BLaER1 treated with 17β-estradiol and CSF1 and Interleukin-3, amounts not matched to agents 10 nM and 100 nM (cell line): Measurements from ENCODE around the gene NCR1.
"Not testable (repeated sequence)": the region's sequence is repeated elsewhere in the genome, so short reads cannot be mapped to it uniquely, and the experiment has no call there.

Experiments
- H3K27ac ChIP-seq, 11 experiments: shearing (Covaris generic); formaldehyde crosslinking; 2 replicates each; pipeline ENCODE4 v1.8.1; 2022
- H3K27me3 ChIP-seq, 11 experiments: shearing (Covaris generic); formaldehyde crosslinking; 2 replicates each; pipeline ENCODE4 v1.8.1; 2022
- H3K36me3 ChIP-seq, 11 experiments: shearing (Covaris generic); formaldehyde crosslinking; 2 replicates each; pipeline ENCODE4 v1.8.1; 2022
- H3K4me1 ChIP-seq, 10 experiments: shearing (Covaris generic); formaldehyde crosslinking; 2 replicates each; pipeline ENCODE4 v1.8.1; 2022
- H3K4me2 ChIP-seq, 11 experiments: shearing (Covaris generic); formaldehyde crosslinking; 2 replicates each; pipeline ENCODE4 v1.8.1; 2022
- H3K4me3 ChIP-seq, 10 experiments: shearing (Covaris generic); formaldehyde crosslinking; 2 replicates each; pipeline ENCODE4 v1.8.1; 2022
- H3K9ac ChIP-seq, 11 experiments: shearing (Covaris generic); formaldehyde crosslinking; 2 replicates each; pipeline ENCODE4 v1.8.1; 2022
- H3K9me3 ChIP-seq, 11 experiments: shearing (Covaris generic); formaldehyde crosslinking; replicated peaks in 1 of 11; 2 replicates each; pipeline ENCODE4 v1.8.1; 2022
- H4K20me1 ChIP-seq, 11 experiments: shearing (Covaris generic); formaldehyde crosslinking; 2 replicates each; pipeline ENCODE4 v1.8.1; 2022
- Cebpa-rat ChIP-seq, 11 experiments: shearing (Covaris generic); IDR thresholded peaks; 2 replicates each; pipeline ENCODE4 v1.8.1; 2022

Gene NCR1

DNA sequence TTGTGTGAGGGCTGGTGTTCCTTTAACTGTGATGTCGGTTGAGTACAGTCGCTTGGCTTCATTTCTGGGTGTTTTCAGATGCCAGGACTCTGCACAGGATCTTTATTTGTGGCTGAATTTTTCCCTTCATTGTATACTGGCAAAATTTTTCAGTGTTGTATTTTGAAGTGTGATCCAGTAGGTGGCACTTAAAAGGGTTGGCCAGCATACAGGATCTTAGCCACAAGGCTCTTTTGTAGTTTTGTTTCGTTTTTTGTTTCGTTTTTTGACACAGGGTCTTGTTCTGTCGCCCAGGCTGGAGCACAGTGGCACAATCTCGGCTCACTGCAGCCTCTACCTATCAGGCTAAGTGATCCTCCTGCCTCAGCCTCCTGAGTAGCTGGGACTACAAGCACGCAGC lies 23.2 kb upstream of the NCR1 start:
- H3K4me1 ChIP-seq = peaks cover 14 to 40% (median 33%) of the 10 kb centered on the region in 10 experiments
- H3K4me2 ChIP-seq = peak overlapping the region; percentile 60 to 85 (median 65)
- peak overlapping the region in 9 of 11 experiments; percentile 30 to 53 (median 45); a peak in 14 of 22 replicates for H3K9ac ChIP-seq
- H3K36me3 ChIP-seq = no peaks in the 10 kb centered on the region
- H3K27me3 ChIP-seq = peaks cover 0 to 16% (median 0%) of the 10 kb centered on the region in 11 experiments; a peak in 4 of 22 replicates
- H3K4me3 ChIP-seq = no peak overlapping the region; a peak in 1 of 20 replicates
- peak overlapping the region in 9 of 11 experiments; percentile 46 to 76 (median 64); a peak in 18 of 22 replicates for H3K27ac ChIP-seq
- no peak for TF ChIP-seq Cebpa-rat (IDR thresholded peaks at IDR 0.05)
- H3K9me3 ChIP-seq = no peaks in the 10 kb centered on the region
- no peaks in the 10 kb centered on the region for H4K20me1 ChIP-seq

GRCh38 chr19:54883228-54883627 lies 22.7 kb upstream of the NCR1 start:
- no peaks in the 10 kb centered on the region for H3K9me3 ChIP-seq
- TF ChIP-seq Cebpa-rat (IDR thresholded peaks at IDR 0.05) = no peak
- no peaks in the 10 kb centered on the region for H4K20me1 ChIP-seq
- peak overlapping the region in 9 of 11 experiments; percentile 46 to 76 (median 64); a peak in 18 of 22 replicates for H3K27ac ChIP-seq
- peak overlapping the region; percentile 60 to 85 (median 65) for H3K4me2 ChIP-seq
- no peaks in the 10 kb centered on the region for H3K36me3 ChIP-seq
- no peak overlapping the region; a peak in 1 of 20 replicates for H3K4me3 ChIP-seq
- H3K27me3 ChIP-seq = peaks cover 0 to 16% (median 0%) of the 10 kb centered on the region in 11 experiments; a peak in 4 of 22 replicates
- H3K9ac ChIP-seq = peak overlapping the region in 9 of 11 experiments; percentile 30 to 53 (median 45); a peak in 15 of 22 replicates
- peaks cover 10 to 35% (median 29%) of the 10 kb centered on the region in 10 experiments for H3K4me1 ChIP-seq

DNA sequence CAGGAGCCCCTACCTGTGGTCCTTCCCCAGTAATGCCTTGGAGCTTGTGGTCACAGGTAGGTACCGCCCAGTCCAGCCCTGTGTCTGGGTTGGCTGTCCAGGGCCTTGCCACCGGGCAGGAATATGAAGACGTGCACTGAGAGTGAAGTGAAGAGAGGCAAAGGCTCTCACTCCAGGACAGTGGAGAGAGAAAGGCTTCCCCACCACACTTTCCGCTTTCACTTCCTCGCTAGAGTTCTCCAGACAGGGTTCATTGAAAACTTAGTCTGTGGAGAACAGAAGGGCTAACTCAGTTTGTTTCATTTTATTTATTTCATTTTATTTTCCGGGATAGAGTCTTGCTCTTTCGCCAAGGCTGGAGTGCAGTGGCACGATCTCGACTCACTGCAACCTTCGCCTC lies 17.7 kb upstream of the NCR1 start:
- no peaks in the 10 kb centered on the region for H3K27me3 ChIP-seq
- H4K20me1 ChIP-seq = no peaks in the 10 kb centered on the region
- no peaks in the 10 kb centered on the region for H3K9me3 ChIP-seq
- H3K9ac ChIP-seq = no peak overlapping the region
- no peak overlapping the region for H3K4me3 ChIP-seq
- no peak overlapping the region for H3K27ac ChIP-seq
- no peaks in the 10 kb centered on the region for H3K36me3 ChIP-seq
- no peak for TF ChIP-seq Cebpa-rat (IDR thresholded peaks at IDR 0.05)
- H3K4me1 ChIP-seq = peaks cover 2 to 9% (median 7%) of the 10 kb centered on the region in 10 experiments
- peak overlapping the region in 1 of 11 experiments; percentile 52; a peak in 1 of 22 replicates for H3K4me2 ChIP-seq

DNA sequence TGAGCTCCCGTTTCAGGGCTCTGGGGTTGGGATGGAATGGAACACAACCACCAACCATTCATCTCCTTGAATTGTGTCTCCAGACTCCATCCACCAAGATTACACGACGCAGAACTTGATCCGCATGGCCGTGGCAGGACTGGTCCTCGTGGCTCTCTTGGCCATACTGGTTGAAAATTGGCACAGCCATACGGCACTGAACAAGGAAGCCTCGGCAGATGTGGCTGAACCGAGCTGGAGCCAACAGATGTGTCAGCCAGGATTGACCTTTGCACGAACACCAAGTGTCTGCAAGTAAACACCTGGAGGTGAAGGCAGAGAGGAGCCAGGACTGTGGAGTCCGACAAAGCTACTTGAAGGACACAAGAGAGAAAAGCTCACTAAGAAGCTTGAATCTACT lies 16.4 kb upstream of the NCR1 start:
- Histone ChIP-seq H3K36me3 (no peaks in the 10 kb centered on the region), H3K27me3 (no peaks in the 10 kb centered on the region), H3K9ac (no peak overlapping the region), H3K4me3 (no peak overlapping the region), H3K9me3 (no peaks in the 10 kb centered on the region), H4K20me1 (no peaks in the 10 kb centered on the region), H3K4me1 (peaks cover 0 to 5% (median 0%) of the 10 kb centered on the region in 10 experiments; a peak in 2 of 20 replicates), H3K27ac (no peak overlapping the region), H3K4me2 (no peak overlapping the region)
- TF ChIP-seq Cebpa-rat (IDR thresholded peaks at IDR 0.05) = no peak

DNA sequence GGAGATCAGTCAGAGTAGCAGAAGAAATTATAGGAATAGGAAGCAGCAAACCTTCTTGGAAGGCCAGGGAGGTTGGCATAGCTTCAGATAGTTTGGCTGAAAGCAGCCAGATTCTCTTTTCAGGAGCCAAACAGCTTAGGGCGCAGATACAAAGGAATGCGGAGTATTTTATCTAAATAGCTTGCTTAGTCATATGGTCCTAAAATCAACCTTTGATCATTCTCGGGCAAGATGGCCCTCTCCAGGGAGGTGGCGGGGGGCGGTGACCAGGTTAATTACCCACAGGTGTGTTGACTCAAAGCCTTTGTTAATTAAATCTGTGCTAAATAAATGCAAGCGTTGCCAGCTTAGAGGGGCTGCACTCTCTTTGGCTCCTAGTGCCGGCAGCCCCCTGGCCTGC lies 12.5 kb upstream of the NCR1 start:
- Histone ChIP-seq H3K9ac (no peak overlapping the region), H3K27me3 (no peaks in the 10 kb centered on the region), H4K20me1 (no peaks in the 10 kb centered on the region), H3K4me2 (no peak overlapping the region), H3K36me3 (no peaks in the 10 kb centered on the region), H3K4me3 (no peak overlapping the region), H3K4me1 (no peaks in the 10 kb centered on the region), H3K27ac (no peak overlapping the region), H3K9me3 (no peaks in the 10 kb centered on the region)
- TF ChIP-seq Cebpa-rat (IDR thresholded peaks at IDR 0.05) = no peak

DNA sequence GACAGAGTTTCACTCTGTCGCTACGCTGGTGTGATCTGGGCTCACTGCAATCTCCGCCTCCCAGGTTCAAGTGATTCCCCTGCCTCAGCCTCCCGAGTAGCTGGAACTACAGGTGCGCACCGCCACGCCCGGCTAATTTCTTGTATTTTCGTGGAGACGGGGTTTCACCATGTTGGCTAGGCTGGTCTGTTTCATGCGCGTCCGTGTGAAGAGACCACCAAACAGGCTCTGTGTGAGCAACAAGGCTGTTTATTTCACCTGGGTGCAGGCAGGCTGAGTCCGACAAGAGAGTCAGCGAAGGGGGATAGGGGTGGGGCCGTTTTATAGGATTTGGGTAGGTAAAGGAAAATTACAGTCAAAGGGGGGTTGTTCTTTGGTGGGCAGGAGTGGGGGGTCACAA lies 11.8 kb upstream of the NCR1 start:
- H3K27me3 ChIP-seq, H3K36me3 ChIP-seq, H3K4me2 ChIP-seq, H3K27ac ChIP-seq, H3K9ac ChIP-seq, H3K4me3 ChIP-seq, H3K4me1 ChIP-seq, H4K20me1 ChIP-seq, H3K9me3 ChIP-seq: not testable (repeated sequence)

DNA sequence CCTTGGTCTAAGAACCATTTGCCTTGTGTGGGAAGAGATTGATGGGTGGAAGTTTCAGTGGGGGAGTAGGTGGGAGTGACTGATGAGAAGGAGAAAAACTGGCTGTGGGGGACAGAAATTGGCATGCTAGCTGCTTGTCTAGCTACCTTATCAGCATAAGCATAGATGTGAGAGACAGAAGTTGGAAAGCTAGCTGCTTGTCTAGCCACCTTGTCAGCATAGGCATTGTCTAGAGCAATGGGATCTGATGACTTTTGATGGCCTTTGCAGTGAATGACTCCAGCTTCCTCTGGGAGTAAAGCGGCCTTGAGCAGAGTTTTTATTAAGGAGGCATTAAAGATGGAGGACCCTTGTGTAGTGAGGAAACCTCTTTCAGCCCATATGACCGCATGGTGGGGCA lies 9.9 kb upstream of the NCR1 start:
- Histone ChIP-seq H3K9ac (no peak overlapping the region), H4K20me1 (no peaks in the 10 kb centered on the region), H3K4me2 (no peak overlapping the region), H3K4me3 (no peak overlapping the region), H3K9me3 (no peaks in the 10 kb centered on the region), H3K4me1 (peaks cover 0 to 8% (median 0%) of the 10 kb centered on the region in 10 experiments; a peak in 3 of 20 replicates), H3K27ac (no peak overlapping the region), H3K36me3 (no peaks in the 10 kb centered on the region), H3K27me3 (no peaks in the 10 kb centered on the region)
- no peak for TF ChIP-seq Cebpa-rat (IDR thresholded peaks at IDR 0.05)

- H3K27ac ChIP-seq, H3K4me2 ChIP-seq, H3K9me3 ChIP-seq, H4K20me1 ChIP-seq, H3K36me3 ChIP-seq, H3K4me3 ChIP-seq, H3K27me3 ChIP-seq, H3K9ac ChIP-seq: not testable (repeated sequence)
- peaks cover 0 to 25% (median 0%) of the 10 kb centered on the region in 10 experiments; a peak in 5 of 20 replicates for H3K4me1 ChIP-seq
Observed at GRCh38 chr19:54898685-54899084, 7.3 kb upstream of the NCR1 start.

DNA sequence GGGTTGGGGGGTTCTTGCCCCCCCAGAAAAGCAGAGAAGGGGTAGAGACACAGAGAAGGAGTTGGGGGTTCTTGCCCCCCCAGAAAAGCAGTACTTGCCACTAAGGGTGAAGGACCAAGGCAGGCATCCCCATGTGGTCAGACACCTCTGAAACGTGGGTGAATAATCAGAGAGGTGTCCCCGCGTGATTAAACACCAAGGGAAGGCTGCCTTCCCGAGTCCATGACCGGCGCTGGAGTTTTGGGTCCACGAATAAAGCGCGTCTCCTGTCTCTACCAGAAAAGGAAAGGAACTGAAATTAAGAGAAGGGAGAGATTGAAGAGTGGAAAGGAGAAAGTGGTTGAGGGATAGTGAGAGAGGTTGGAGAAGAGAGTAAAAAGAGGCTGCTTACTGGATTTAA lies 6.3 kb upstream of the NCR1 start:
- H3K36me3 ChIP-seq, H4K20me1 ChIP-seq, H3K9me3 ChIP-seq, H3K27me3 ChIP-seq, H3K4me2 ChIP-seq, H3K4me3 ChIP-seq, H3K27ac ChIP-seq, H3K9ac ChIP-seq: not testable (repeated sequence)
- H3K4me1 ChIP-seq = peaks cover 0 to 27% (median 1%) of the 10 kb centered on the region in 10 experiments; a peak in 13 of 20 replicates

DNA sequence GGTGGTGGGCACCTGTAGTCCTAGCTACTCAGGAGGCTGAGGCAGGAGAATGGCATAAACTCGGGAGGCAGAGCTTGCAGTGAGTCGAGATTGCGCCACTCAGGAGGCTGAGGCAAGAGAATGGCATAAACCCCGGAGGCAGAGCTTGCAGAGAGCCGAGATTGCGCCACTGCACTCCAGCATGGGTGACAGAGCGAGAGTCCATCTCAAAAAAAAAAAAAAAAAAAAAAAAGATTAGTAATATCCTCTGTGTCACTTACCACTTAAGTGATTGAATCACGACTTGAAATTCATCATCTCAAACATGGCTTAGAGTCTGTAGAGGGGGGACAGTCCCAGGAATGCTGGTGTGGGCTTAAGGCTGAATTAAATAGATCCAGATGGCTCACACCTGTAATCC lies 4.8 kb upstream of the NCR1 start:
- not testable (repeated sequence) for H3K4me3 ChIP-seq, H3K9ac ChIP-seq, H3K27me3 ChIP-seq, H4K20me1 ChIP-seq, H3K9me3 ChIP-seq, H3K36me3 ChIP-seq
- Histone ChIP-seq H3K4me1 (peaks cover 13 to 42% (median 16%) of the 10 kb centered on the region in 10 experiments), H3K27ac (peak overlapping the region in 2 of 11 experiments; percentile 22 to 56; a peak in 3 of 22 replicates), H3K4me2 (peak overlapping the region in 4 of 11 experiments; percentile 16 to 42 (median 36); a peak in 6 of 22 replicates)
- peak in 6 of 11 experiments; percentile 7 to 71 (median 43); a peak in 6 of 22 replicates for TF ChIP-seq Cebpa-rat (IDR thresholded peaks at IDR 0.05)
